HG02970 (cell line): ENCODE data around the gene TRAF2.

Source experiments
- ATAC-seq: cut with Tn5 transposase; IDR thresholded peaks from one replicate; pipeline ENCODE4 v1.9.1; 2021; ENCODE audit warnings: mild to moderate bottlenecking, moderate library complexity, moderate number of reproducible peaks; ENCODE audit not compliant: unreplicated experiment, low FRiP score

The TRAF2 gene

DNA sequence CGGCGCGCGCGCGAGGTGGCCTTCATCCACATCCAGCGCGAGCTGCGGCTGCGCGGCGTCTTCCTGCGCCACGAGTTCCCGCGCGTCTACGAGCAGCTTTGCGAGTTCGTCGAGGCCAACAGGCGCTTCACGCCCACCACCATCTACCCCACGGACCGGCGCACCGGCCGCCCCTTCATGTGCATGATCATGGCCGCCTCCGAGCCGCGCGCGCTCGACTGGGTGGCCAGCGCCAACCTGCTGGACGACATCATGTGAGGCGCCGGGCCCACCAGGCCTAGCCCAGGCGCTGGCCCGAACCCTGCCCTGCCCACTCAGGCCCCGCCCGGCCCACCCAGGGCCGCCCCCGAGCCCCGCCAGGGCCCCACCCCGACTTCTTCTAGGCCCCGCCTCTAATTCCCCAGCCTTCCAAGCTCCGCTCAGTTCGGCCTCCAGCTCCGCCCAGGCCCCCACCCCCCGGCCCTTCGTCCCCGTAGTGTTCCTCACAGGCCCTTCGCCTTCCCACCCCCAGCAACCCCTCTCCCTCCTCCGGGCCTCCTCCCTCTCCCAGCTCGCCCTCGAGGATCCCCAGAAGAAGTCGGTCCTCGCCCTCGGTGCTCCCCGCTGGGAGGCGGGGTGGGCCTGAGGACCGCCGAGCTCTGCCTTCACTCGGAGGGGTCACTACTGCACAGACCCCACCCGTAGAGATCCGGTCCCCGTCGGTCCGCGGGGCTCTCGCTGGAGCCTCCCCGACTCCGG lies 39.1 kb upstream of the TRAF2 start:
- ATAC-seq, result no peak

DNA sequence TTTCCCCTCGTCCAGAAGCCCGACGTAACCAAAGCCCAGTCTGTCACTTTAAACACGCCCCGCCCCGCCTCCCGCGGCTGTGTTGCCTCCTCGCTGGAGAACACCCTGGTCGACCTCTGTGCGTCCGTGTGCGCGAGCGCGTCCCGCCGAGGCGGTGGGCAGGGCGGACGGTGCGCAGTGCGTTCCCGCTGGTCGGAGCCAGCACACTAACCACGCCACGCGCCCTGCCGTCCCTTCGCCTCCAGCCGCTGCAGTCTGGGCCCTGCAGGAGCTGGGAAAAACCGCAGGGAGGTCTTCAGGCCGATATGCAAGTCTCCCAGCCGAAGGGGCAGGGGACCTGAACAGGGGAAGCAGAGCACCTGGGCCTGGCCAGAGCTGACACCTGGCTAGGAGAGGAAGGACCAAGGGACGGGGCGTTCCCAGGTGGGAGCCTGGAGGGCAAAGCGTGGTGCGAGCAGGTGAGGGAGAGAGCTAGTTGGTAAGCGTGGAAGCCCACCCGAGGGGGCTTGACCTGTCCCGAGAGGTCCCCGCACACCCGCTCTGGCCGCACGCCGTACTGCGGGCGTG lies 38.4 kb upstream of the TRAF2 start:
- no peak for ATAC-seq

DNA sequence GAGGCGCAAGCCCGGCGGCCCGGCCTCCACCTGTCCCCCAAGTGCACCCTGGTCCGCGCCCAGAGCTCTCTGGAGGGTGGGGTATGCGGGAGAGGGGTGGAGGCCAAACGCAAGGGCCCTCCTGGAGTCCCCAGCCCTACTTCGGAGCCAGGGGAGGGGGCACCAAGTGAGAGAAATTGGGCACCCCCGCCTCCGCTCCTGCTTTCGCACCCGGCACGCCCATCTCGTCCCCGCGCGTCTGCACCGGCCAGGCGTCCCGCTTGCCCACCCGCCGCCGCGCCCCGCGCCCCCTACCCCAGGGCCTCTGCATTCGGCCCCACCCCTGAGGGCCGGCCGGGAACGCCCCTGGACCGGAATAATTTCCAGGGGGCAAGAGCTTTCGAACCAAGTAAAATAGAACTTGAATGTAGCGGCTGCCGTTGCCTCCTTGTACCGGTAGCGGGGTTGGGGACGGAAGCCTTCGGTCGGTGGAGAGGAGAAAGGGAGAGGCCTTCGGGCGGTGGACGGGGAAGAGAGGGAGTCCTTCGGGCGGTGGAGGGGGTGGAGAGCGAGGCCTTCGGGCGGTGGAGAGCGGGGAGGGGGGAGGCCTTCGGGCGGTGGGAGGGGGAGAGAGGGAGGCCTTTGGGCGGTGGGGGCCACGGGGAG lies 37.8 kb upstream of the TRAF2 start:
- ATAC-seq, result no peak

DNA sequence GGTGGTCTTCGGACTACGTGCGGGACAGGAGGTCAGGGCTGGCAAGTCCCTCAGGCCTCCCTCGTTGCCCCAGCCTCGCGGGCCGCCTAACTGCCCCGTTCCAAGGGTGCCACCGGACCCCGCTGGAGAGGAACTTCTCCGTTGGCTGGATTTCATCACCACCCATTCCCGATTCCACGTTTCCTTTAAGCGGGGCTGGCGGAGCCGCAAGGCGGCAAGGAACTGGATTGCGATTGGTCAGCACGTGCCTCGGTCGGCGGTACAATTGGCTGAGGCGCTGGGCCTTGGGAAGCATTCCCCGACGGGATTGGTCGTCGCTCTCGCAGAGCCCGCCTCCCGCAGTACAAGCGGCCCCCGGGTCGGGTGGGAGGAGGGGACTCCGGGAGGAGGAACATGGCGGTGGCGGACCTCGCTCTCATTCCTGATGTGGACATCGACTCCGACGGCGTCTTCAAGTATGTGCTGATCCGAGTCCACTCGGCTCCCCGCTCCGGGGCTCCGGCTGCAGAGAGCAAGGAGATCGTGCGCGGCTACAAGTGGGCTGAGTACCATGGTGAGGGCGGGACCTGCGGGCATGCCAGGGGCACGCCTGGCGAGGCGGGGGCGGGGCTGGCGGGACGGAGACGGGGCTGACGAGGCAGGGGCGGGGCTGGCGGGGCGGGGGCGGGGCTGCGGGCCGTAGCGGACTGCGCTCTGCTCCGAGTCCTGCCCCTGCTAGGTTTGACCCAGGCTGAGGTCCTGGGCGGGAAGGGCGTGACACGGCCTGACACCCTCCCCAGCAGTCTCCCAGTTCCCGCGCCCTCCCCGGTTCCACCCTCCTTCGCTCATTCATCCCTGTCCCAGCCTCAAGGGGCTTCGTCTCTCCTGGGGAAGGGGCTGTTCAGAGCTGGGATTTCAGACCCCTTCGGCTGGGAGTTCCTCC lies 37.0 kb upstream of the TRAF2 start, which contains the start of gene PHPT1:
PHPT1 (plus strand) TSS at position 372 of the 922 bp plus-strand sequence; CDS start at position 394, 22 bp downstream.
- ATAC-seq, result peak; percentile 79

DNA sequence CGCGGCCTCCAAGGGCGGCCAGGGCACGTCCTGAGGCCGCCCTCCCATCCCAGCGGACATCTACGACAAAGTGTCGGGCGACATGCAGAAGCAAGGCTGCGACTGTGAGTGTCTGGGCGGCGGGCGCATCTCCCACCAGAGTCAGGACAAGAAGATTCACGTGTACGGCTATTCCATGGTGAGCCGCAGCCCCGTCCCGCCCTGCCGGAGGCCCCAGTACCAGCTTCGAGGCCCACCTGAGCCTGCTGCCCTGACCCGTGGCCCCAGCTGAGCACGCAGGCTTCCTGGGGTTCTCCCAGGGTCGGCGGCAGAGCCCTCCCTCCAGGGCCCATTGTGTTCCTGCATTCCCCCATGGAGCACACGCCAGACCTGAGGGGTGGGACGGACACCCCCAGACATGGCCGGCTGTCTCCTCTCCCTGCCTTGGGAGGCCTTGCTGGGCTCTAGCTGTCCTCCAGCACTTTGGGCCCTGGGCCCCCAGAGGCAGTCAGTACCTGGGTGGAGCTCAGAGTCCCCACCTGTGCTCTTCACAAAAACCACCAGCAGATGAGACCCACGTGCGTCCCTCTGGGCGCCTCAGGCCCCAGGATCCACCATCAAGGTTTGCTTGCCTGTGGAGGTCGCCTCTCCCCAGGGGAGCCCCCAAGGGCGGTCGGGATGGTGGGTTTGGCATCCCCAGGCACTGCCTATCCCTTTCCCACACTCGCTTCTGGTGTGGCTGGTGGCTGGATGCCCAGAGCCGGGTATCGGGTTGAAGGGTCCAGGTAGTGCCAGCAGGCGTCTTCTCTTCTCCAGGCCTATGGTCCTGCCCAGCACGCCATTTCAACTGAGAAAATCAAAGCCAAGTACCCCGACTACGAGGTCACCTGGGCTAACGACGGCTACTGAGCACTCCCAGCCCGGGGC lies 36.1 kb upstream of the TRAF2 start:
- ATAC-seq, result no peak

DNA sequence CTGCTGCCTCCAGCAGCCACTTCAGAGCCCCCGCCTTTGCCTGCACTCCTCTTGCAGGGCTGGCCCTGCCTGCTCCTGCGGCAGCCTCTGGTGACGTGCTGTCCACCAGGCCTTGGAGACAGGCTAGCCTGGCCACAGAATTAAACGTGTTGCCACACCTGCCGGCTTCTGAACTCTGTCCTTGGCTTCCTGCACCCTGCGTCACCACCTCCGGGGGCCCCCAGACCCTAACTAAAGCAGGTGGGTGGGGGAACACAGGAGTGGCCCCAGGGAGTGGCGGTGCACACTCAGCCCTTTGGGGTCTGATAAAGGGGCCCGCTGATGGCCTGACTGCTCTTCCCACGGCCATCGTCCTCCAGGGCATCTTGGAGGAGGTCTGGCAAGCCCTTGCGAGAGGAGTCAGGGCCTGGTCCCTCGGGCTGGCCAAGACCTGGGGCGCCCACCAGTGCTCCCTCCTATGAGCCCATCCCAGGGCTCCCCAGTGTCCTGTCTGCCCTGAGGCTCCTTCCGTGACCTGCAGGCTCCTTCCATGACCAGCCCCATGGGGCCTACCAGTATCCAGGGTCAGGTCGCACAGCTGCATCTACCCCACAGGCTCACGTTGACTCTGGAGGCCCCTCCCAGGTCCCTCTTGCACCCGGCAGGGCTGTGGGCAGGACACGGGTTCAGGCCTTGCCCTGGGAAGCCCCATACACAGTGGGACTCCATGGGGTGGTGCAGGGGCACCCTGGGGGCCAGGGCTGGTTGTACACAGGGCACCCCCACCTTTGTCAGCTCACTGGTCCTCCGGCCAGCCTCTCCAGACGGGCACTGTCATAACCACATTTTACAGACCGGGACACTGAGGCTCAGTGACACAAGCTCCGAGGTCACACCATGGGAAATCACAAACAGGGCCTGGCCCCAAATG lies 35.2 kb upstream of the TRAF2 start:
- no peak for ATAC-seq

DNA sequence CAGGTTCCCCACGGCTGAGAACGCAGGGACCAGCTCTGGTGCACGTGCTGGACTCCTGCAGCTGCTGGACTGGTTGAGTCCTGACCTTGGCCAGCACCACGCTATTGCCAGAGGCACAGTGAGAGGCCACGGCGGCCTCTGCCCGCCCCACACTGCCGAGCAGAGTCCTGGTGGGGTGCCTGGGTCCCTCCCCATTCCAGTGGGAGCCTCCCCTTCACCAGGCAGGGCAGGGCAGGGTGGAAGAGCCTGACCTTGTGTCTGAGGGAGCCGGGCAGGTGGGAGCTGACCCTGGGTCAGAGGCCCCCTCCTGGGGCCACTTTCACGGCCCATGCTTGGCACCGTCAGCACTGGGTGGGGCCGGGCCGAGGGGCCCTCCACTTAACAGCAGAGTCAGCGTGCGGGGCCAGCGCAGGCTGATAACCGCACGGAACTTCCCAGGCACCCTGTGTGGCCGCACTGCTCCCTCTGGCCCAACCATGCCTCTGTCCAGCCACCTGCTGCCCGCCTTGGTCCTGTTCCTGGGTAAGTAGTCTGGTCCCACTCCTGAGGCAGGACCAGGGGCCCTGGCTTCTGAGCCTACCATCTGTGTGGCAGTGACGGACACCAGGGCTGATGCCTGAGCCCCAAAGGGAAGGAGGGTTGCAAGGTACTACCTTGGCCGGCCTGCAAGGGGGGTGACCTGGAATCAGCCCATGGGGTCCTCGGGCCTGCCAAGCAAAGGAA lies 34.2 kb upstream of the TRAF2 start, which contains the start of gene MAMDC4:
MAMDC4 (plus strand) TSS at position 406 of the 723 bp plus-strand sequence; CDS start at position 477, 71 bp downstream.
- no peak for ATAC-seq

DNA sequence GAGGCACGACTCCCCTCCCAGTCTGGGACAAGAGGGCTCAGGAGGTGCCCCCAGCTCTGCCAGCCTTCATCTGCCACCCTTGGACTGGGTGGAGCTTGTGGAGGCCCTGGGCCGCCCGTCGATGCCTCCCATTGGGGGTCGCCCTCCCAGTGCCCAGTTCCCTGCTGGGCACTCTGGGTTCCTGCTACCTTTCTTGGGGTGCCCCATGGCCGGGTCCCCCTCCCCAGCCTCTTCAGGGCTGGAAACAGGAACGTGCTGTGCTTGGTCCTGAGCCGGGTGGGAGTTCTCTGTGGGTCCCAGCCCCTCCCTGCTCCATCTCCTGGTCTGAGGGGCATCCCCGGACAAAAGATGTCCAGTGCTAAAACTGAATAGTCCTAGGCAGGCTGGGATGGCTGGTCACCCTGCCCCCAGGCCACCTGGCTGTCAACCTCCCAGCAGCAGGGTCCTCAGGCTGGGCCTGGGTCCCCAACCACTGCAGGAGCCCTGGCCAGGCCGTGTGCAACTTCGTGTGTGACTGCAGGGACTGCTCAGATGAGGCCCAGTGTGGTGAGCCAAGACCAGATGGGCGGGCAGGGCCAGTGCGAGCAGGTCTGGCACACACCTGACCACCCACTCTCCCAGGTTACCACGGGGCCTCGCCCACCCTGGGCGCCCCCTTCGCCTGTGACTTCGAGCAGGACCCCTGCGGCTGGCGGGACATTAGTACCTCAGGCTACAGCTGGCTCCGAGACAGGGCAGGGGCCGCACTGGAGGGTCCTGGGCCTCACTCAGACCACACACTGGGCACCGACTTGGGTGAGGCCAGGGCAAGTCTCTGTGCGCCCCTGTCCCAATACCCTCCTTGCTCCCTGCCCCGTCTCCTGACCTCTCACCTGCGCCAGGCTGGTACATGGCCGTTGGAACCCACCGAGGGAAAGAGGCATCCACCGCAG lies 33.4 kb upstream of the TRAF2 start:
- no peak for ATAC-seq

DNA sequence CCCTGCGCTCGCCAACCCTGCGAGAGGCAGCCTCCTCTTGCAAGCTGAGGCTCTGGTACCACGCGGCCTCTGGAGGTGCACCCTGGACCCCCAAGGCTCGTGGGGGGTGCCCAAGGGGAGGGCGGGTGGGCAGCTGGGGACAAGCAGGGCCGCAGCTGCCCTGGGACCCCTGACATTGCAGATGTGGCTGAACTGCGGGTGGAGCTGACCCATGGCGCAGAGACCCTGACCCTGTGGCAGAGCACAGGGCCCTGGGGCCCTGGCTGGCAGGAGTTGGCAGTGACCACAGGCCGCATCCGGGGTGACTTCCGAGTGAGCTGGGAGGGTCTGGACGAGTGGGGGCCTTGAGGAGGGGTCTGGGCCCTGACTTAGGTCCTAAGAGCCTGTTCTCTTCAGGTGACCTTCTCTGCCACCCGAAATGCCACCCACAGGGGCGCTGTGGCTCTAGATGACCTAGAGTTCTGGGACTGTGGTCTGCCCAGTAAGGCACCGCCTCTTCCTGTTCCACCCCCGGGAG lies 32.7 kb upstream of the TRAF2 start:
- no peak for ATAC-seq

DNA sequence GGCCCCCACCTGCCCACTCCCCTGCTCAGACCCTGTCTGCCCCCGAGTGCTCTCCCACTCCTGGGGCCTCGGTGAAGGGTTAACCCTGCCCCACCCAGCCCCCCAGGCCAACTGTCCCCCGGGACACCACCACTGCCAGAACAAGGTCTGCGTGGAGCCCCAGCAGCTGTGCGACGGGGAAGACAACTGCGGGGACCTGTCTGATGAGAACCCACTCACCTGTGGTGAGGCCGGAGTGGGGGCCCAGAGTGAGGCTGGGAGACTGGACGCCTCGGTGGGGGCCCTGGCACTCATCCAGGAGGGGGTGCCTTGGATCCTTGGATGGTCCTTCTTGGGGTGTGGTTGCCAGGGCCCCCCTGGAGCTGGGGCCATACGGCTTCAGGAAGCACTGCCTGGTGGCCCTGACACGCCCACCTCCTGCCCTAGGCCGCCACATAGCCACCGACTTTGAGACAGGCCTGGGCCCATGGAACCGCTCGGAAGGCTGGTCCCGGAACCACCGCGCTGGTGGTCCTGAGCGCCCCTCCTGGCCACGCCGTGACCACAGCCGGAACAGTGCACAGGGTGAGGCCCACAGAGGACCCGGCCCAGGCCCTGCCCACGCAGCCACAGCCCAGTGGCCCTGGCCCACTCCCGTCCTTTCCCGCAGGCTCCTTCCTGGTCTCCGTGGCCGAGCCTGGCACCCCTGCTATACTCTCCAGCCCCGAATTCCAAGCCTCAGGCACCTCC lies 32.0 kb upstream of the TRAF2 start:
- no peak for ATAC-seq

DNA sequence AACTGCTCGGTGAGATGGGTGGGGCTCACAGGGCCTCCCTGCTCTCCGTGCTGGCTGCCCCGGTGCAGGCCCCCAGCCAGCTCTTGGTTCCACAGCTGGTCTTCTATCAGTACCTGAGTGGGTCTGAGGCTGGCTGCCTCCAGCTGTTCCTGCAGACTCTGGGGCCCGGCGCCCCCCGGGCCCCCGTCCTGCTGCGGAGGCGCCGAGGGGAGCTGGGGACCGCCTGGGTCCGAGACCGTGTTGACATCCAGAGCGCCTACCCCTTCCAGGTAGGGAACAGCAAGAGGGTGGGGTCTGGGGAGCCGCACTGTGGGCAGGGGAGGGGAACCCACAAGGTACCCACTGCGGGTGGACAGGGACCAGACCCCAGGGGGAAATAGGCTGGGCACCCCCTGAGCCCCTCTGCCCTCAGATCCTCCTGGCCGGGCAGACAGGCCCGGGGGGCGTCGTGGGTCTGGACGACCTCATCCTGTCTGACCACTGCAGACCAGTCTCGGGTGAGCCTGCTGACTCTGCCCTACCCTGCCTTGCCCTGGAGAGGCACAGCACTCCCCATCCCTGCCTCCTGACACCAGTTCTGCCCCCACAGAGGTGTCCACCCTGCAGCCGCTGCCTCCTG lies 31.4 kb upstream of the TRAF2 start:
- ATAC-seq, result no peak

DNA sequence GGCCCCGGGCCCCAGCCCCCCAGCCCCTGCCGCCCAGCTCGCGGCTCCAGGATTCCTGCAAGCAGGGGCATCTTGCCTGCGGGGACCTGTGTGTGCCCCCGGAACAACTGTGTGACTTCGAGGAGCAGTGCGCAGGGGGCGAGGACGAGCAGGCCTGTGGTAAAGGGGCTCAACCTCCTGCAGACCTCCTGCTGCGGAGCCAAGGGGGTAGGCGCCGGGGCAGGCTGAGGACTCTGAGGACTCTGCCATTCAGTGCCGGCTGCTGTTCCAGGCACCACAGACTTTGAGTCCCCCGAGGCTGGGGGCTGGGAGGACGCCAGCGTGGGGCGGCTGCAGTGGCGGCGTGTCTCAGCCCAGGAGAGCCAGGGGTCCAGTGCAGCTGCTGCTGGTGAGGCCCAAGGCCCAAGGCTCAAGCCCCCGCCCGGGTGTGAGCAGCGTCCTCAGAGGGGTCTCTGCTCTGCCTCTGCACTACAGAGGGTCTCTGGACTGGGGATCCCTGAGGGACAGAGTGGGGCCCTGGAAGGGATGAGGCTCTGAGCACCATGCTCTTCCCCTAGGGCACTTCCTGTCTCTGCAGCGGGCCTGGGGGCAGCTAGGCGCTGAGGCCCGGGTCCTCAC lies 30.7 kb upstream of the TRAF2 start:
- ATAC-seq, result no peak

DNA sequence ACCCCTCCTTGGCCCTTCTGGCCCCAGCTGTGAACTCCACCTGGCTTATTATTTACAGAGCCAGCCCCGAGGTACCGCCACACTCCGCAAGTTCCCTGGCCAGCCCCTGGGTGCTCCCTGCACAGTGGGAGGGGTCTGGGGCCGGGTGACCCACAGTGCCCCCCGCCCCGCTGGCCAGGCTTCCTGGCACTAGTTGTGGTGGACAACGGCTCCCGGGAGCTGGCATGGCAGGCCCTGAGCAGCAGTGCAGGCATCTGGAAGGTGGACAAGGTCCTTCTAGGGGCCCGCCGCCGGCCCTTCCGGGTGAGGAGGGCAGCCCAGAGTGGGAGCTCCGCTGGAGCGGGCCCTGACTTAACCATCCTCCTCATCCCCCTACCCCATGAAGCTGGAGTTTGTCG lies 30.2 kb upstream of the TRAF2 start:
- no peak for ATAC-seq

DNA sequence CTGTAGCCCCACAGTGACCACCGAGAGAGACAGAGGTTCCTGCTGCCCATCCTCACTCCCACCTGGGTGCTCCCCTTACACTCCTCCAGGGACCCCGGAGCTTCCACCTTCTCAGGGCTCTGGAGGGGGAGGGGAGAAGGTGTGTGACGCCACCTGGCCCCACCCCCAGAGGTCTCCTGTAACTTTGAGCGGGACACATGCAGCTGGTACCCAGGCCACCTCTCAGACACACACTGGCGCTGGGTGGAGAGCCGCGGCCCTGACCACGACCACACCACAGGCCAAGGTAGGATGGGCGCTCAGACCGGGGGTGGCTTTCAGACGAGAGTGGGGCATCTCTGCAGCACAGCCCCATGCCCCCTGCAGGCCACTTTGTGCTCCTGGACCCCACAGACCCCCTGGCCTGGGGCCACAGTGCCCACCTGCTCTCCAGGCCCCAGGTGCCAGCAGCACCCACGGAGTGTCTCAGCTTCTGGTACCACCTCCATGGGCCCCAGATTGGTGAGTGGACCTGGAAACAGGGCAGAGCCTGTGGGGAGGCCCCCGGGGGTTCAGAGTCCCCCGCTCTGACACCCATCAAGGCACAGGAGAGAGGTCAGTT lies 29.7 kb upstream of the TRAF2 start:
- ATAC-seq, result no peak

DNA sequence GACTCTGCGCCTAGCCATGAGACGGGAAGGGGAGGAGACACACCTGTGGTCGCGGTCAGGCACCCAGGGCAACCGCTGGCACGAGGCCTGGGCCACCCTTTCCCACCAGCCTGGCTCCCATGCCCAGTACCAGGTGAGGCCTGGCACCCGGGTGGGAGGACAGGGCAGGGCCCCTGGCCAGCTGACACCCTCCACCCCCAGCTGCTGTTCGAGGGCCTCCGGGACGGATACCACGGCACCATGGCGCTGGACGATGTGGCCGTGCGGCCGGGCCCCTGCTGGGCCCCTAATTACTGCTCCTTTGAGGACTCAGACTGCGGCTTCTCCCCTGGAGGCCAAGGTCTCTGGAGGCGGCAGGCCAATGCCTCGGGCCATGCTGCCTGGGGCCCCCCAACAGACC lies 29.1 kb upstream of the TRAF2 start:
- no peak for ATAC-seq
